Fibroblast of pulmonary artery (primary cell): ENCODE data around the gene ITSN1.

Experiments
- DNase-seq: peaks from one replicate; pipeline ENCODE4 v3.0.0-alpha.2; 2010; ENCODE audit warnings: low read depth
- H3K4me3 ChIP-seq: replicated peaks from 2 replicates; pipeline ENCODE4 v1.5.1; 2011; ENCODE audit warnings: low read depth, mild to moderate bottlenecking, control low read depth, low read length, moderate library complexity
- TF ChIP-seq, protein P1 (sequence below): IDR thresholded peaks from 2 replicates; pipeline ENCODE4 v1.5.1; 2011; ENCODE audit warnings: mild to moderate bottlenecking, control low read depth, low read length, inconsistent platforms; ENCODE audit errors: missing control alignments

ITSN1 gene

GRCh38 chr21:33802481-33802880 lies 160.2 kb downstream of the ITSN1 start:
- no peak overlapping the region for H3K4me3 ChIP-seq
- peak; percentile 16 for DNase-seq
- TF ChIP-seq, protein P1, sequence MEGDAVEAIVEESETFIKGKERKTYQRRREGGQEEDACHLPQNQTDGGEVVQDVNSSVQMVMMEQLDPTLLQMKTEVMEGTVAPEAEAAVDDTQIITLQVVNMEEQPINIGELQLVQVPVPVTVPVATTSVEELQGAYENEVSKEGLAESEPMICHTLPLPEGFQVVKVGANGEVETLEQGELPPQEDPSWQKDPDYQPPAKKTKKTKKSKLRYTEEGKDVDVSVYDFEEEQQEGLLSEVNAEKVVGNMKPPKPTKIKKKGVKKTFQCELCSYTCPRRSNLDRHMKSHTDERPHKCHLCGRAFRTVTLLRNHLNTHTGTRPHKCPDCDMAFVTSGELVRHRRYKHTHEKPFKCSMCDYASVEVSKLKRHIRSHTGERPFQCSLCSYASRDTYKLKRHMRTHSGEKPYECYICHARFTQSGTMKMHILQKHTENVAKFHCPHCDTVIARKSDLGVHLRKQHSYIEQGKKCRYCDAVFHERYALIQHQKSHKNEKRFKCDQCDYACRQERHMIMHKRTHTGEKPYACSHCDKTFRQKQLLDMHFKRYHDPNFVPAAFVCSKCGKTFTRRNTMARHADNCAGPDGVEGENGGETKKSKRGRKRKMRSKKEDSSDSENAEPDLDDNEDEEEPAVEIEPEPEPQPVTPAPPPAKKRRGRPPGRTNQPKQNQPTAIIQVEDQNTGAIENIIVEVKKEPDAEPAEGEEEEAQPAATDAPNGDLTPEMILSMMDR, result no peak

DNA sequence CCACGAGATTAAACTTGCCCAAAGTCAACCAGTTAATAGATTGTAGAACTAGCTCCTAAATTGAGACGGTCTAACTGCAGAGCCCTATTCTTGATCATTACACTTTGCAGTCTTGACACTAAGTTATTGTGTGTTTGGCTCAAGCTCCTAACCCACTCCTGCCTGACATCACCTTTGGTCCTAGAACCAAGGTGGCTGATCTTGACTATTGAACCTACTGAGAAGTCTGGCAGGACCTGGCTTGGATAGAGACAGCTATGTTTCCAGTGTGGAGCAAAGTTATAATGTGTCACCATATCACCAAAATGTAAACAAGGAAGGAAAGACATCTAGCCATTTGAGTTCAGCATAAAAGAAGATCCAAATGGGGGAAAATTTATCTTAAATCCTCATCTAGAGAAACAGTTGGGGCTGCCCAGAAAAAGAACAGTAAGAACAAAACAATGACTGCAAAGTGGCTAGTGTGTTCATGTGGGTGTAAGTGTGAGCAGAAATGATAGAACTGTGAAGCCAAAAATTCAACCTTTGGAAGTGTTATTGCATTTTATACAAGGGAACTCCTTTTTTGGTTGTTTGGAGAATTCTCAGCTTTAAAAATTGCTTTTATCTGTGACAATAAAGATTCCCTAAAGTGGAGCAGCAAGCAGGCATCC lies 166.5 kb downstream of the ITSN1 start:
- TF ChIP-seq, protein P1, result no peak
- DNase-seq, result no peak

GRCh38 chr21:33810766-33811165 lies 168.5 kb downstream of the ITSN1 start:
- H3K4me3 ChIP-seq, result no peak overlapping the region
- TF ChIP-seq, protein P1, result no peak
- DNase-seq, result no peak

More for the DNA sequence above, 166.5 kb downstream of the ITSN1 start:
- H3K4me3 ChIP-seq, result no peak overlapping the region

- no peak for DNase-seq
- TF ChIP-seq, protein P1, result no peak
- no peak overlapping the region for H3K4me3 ChIP-seq
Observed at GRCh38 chr21:33811167-33812010, 169.1 kb downstream of the ITSN1 start.

DNA sequence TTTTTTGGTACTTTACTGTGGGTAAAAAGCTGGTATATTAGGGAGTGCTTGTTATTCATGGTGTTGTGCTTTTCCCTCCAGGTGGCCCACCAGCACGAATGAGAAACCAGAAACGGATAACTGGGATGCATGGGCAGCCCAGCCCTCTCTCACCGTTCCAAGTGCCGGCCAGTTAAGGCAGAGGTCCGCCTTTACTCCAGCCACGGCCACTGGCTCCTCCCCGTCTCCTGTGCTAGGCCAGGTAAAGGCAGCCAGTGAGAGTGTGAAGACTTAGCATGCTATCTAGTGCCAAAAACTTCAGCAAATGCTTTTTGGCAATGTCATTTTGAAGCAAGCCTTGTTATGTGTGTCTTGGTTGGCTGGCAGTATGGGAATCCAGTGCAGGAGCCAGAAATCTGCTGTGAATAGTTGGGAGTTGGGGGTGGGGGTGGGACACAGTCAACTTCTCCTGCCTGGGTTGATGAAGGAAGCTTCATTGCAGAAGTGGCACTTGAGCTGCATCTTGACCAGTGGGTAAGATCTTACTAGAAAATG lies 171.6 kb downstream of the ITSN1 start:
- no peak for DNase-seq
- TF ChIP-seq, protein P1, result no peak
- H3K4me3 ChIP-seq, result no peak overlapping the region

DNA sequence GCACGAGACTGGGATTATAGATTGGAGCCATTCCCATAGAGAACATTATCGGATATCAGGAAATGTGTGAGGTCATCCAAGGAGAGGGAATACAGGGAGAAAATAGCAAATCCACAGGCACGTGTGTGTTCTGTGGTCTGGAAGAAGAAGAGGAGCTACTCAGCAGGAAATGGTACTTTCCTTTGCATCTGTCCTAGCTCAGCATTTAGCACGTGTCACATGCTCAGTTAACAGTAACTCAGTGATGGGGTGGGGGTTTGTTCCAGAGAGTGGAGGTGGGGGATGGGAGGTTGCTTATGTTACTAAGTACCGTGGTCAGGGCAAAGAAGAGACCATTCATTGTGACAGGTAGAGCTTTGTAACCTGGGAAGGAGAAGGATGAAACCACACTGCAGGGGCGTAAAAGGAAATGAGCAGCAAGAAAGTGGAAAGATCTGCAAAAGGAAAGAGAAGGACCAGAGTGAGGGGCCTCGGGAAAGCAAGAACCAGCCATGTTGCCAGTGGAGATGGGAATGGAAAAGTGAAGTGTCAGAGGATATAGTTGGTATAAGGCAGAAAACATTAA lies 172.9 kb downstream of the ITSN1 start:
- no peak overlapping the region for H3K4me3 ChIP-seq
- DNase-seq, result no peak
- TF ChIP-seq, protein P1, result no peak
